Caco-2 (cell line): ENCODE data around the gene EEF1AKMT1. TPM values are rescaled to one million over a fixed set of nuclear protein-coding genes. Genes with fewer than 3 reads are reported as not detected.

Experiments used
- BruUV-seq: library from RNA; stranded (reverse); fragments of 400-500 nt; replicated peaks from 2 replicates; lab custom pipeline; 2021; lab: Mats Ljungman, UMichigan
- CTCF ChIA-PET: fragments of 300-600 bp; sonication (Branson Sonifier 250); formaldehyde crosslinking; loops from one replicate; lab custom pipeline; 2022; ENCODE audit warnings: antibody characterized with exemption; lab: Charles Lee
- POLR2A ChIA-PET: fragments of 300-600 bp; sonication (Branson Sonifier 250); formaldehyde crosslinking; loops from one replicate; lab custom pipeline; 2022; ENCODE audit warnings: antibody characterized with exemption; lab: Charles Lee
- DNase-seq, 2 experiments: peaks; one replicate each; pipeline versions ENCODE4 v3.0.0 to v3.0.0-alpha.2; 2020 to 2022
- H3K27me3 ChIP-seq: replicated peaks from 2 replicates; pipeline ENCODE4 v1.6.0; 2011; ENCODE audit warnings: low read length; ENCODE audit not compliant: control insufficient read depth, insufficient read depth
- H3K36me3 ChIP-seq: 2 replicates; pipeline ENCODE4 v1.5.1; 2011; ENCODE audit warnings: low read length; ENCODE audit not compliant: control insufficient read depth, insufficient read depth
- H3K4me1 ChIP-seq: fragments of 250-450 bp; sonication (Bioruptor Pico); 2 replicates; pipeline ENCODE4 v1.5.1; 2020; ENCODE audit warnings: mild to moderate bottlenecking
- H3K4me3 ChIP-seq: 2 replicates; pipeline ENCODE4 v1.5.1; 2011; ENCODE audit warnings: low read depth, mild to moderate bottlenecking, control low read depth, low read length
- H3K9me3 ChIP-seq: fragments of 250-450 bp; sonication (Bioruptor Pico); 2 replicates; pipeline ENCODE4 v1.5.1; 2020; ENCODE audit warnings: mild to moderate bottlenecking, moderate library complexity
- H3K27ac Mint-ChIP-seq: one replicate; pipeline ENCODE4 v1.8.0; 2022; ENCODE audit warnings: mixed read lengths; ENCODE audit not compliant: unreplicated experiment
- H3K27me3 Mint-ChIP-seq: one replicate; pipeline ENCODE4 v1.8.0; 2022; ENCODE audit warnings: mixed read lengths; ENCODE audit not compliant: insufficient read depth, unreplicated experiment
- H3K36me3 Mint-ChIP-seq: one replicate; pipeline ENCODE4 v1.8.0; 2022; ENCODE audit warnings: mild to moderate bottlenecking, mixed read lengths; ENCODE audit not compliant: insufficient read depth, unreplicated experiment
- H3K4me1 Mint-ChIP-seq: one replicate; pipeline ENCODE4 v1.8.0; 2022; ENCODE audit warnings: low read depth, mixed read lengths; ENCODE audit not compliant: unreplicated experiment
- H3K4me3 Mint-ChIP-seq: one replicate; pipeline ENCODE4 v1.8.0; 2022; ENCODE audit warnings: mild to moderate bottlenecking, moderate library complexity, mixed read lengths; ENCODE audit not compliant: unreplicated experiment
- H3K9me3 Mint-ChIP-seq: one replicate; pipeline ENCODE4 v1.8.0; 2022; ENCODE audit warnings: mixed read lengths; ENCODE audit not compliant: unreplicated experiment
- intact Hi-C: fragments of 100-400 bp; cut with micrococcal nuclease; formaldehyde crosslinking; loops from one replicate; pipeline ENCODE4 v1.10.0; 2022; ENCODE audit not compliant: unreplicated experiment
- total RNA-seq: library from RNA; stranded (reverse); gene quantifications from 2 replicates; pipeline ENCODE4 v1.2.3, GENCODE V29; 2022
- TF ChIP-seq, protein P1 (sequence below), 2 experiments: fragments of 200-600 bp in 1 of 2; IDR thresholded peaks; 1 replicate in 1 of 2; 2 replicates in 1 of 2; pipeline versions ENCODE4 v1.5.1 to v1.8.0; 2011 to 2022; ENCODE audit warnings: antibody characterized with exemption in 1 of 2, control low read depth in 1 of 2, inconsistent platforms in 1 of 2, low read depth in 1 of 2, low read length in 1 of 2, mild to moderate bottlenecking in 1 of 2, moderate library complexity in 1 of 2; ENCODE audit not compliant: insufficient read depth in 1 of 2, severe bottlenecking in 1 of 2, unreplicated experiment in 1 of 2

The EEF1AKMT1 gene
- total RNA-seq, 1 experiment from 2014 or later, result 8.6 TPM

GRCh38 chr13:20798027-20798426 lies 24.3 kb upstream of the EEF1AKMT1 start:
- peaks cover 2% of the 10 kb centered on the region; the same call in 1 of the 2 replicates for H3K36me3 ChIP-seq
- no peak for DNase-seq
- Mint-ChIP-seq H3K9me3 (no peaks in the 10 kb centered on the region), H3K27ac (no peak overlapping the region), H3K4me3 (no peak overlapping the region), H3K4me1 (no peaks in the 10 kb centered on the region), H3K27me3 (no peaks in the 10 kb centered on the region), H3K36me3 (peaks cover 62% of the 10 kb centered on the region)
- CTCF ChIA-PET, result no interaction called here
- H3K27me3 ChIP-seq, result no peaks in the 10 kb centered on the region
- no peaks in the 10 kb centered on the region for H3K4me1 ChIP-seq
- H3K9me3 ChIP-seq, result no peaks in the 10 kb centered on the region
- POLR2A ChIA-PET, result no interaction called here
- BruUV-seq, result no TSS peak
- TF ChIP-seq, protein P1, sequence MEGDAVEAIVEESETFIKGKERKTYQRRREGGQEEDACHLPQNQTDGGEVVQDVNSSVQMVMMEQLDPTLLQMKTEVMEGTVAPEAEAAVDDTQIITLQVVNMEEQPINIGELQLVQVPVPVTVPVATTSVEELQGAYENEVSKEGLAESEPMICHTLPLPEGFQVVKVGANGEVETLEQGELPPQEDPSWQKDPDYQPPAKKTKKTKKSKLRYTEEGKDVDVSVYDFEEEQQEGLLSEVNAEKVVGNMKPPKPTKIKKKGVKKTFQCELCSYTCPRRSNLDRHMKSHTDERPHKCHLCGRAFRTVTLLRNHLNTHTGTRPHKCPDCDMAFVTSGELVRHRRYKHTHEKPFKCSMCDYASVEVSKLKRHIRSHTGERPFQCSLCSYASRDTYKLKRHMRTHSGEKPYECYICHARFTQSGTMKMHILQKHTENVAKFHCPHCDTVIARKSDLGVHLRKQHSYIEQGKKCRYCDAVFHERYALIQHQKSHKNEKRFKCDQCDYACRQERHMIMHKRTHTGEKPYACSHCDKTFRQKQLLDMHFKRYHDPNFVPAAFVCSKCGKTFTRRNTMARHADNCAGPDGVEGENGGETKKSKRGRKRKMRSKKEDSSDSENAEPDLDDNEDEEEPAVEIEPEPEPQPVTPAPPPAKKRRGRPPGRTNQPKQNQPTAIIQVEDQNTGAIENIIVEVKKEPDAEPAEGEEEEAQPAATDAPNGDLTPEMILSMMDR (IDR thresholded peaks at IDR 0.05; ENCODE audit: insufficient read depth in 1 of 2, low read depth in 1 of 2, low read length in 1 of 2, severe bottlenecking in 1 of 2, unreplicated experiment in 1 of 2), result no peak
- intact Hi-C loops, result no loop called here
- H3K4me3 ChIP-seq, result no peak overlapping the region

- H3K9me3 Mint-ChIP-seq, result no peaks in the 10 kb centered on the region
- Histone ChIP-seq H3K36me3 (peaks cover 2% of the 10 kb centered on the region; the same call in 1 of the 2 replicates), H3K4me3 (no peak overlapping the region), H3K4me1 (no peaks in the 10 kb centered on the region), H3K9me3 (no peaks in the 10 kb centered on the region), H3K27me3 (no peaks in the 10 kb centered on the region)
- no peak overlapping the region for H3K4me3 Mint-ChIP-seq
- TF ChIP-seq, protein P1 (IDR thresholded peaks at IDR 0.05; ENCODE audit: insufficient read depth in 1 of 2, low read depth in 1 of 2, low read length in 1 of 2, severe bottlenecking in 1 of 2, unreplicated experiment in 1 of 2), result no peak
- ChIA-PET CTCF (no interaction called here), POLR2A (no interaction called here)
- peaks cover 64% of the 10 kb centered on the region for H3K36me3 Mint-ChIP-seq
- DNase-seq, result no peak
- no TSS peak for BruUV-seq
- H3K27ac Mint-ChIP-seq, result no peak overlapping the region
- intact Hi-C loops, result no loop called here
- H3K4me1 Mint-ChIP-seq, result no peaks in the 10 kb centered on the region
- no peaks in the 10 kb centered on the region for H3K27me3 Mint-ChIP-seq
These were observed 23.2 kb upstream of the EEF1AKMT1 start for GRCh38 chr13:20796791-20797508.

GRCh38 chr13:20789665-20790064 lies 15.9 kb upstream of the EEF1AKMT1 start:
- H3K4me3 ChIP-seq, result no peak overlapping the region
- Mint-ChIP-seq H3K9me3 (no peaks in the 10 kb centered on the region), H3K27ac (no peak overlapping the region), H3K36me3 (peaks cover 56% of the 10 kb centered on the region), H3K4me1 (no peaks in the 10 kb centered on the region), H3K4me3 (no peak overlapping the region), H3K27me3 (no peaks in the 10 kb centered on the region)
- ChIA-PET POLR2A (no interaction called here), CTCF (no interaction called here)
- H3K27me3 ChIP-seq, result no peaks in the 10 kb centered on the region
- 0 out of 2 replicates have a peak, but pooled peaks cover 3% of the 10 kb centered on the region for H3K9me3 ChIP-seq
- no peak for DNase-seq
- TF ChIP-seq, protein P1 (IDR thresholded peaks at IDR 0.05; ENCODE audit: insufficient read depth in 1 of 2, low read depth in 1 of 2, low read length in 1 of 2, severe bottlenecking in 1 of 2, unreplicated experiment in 1 of 2), result no peak
- H3K36me3 ChIP-seq, result peaks cover 6% of the 10 kb centered on the region
- H3K4me1 ChIP-seq, result no peaks in the 10 kb centered on the region
- BruUV-seq, result no TSS peak
- intact Hi-C loops, result no loop called here
